ENCODE measurements around the gene MAP4K5. TPM values are rescaled to one million over a fixed set of nuclear protein-coding genes. Genes with fewer than 3 reads are reported as not detected.
"Not testable (repeated sequence)": the region's sequence is repeated elsewhere in the genome, so short reads cannot be mapped to it uniquely, and the experiment has no call there.

The MAP4K5 gene
- total RNA-seq: 10 to 100 TPM; 47.3 to 55.1 (median 48.5) TPM

GRCh38 chr14:50532502-50533240 is at the start of gene MAP4K5:
MAP4K5 (minus strand) TSS chr14:50532569; CDS start chr14:50532049, 520 bp downstream.
- Mint-ChIP-seq H3K27me3 (ENCODE audit: low read depth) (no peaks in the 10 kb centered on the region), H3K4me3 (peak within 1 kb of the TSS; percentile 94), H3K36me3 (ENCODE audit: insufficient read depth) (peaks cover 8% of the 10 kb centered on the region), H3K9me3 (no peaks in the 10 kb centered on the region), H3K4me1 (ENCODE audit: low read depth) (peaks cover 48% of the 10 kb centered on the region)
- peak; percentile 94 to 96 for ATAC-seq
- peak; percentile 89 for DNase-seq

- H3K4me1 Mint-ChIP-seq (ENCODE audit: low read depth): no peaks in the 10 kb centered on the region
- peaks cover 4% of the 10 kb centered on the region for H3K9me3 Mint-ChIP-seq
- DNase-seq (no peak), ATAC-seq (no peak)
- peaks cover 4% of the 10 kb centered on the region for H3K36me3 Mint-ChIP-seq (ENCODE audit: insufficient read depth)
- H3K27me3 Mint-ChIP-seq (ENCODE audit: low read depth): peaks cover 7% of the 10 kb centered on the region
- H3K4me3 Mint-ChIP-seq: no peak overlapping the region
Measured at GRCh38 chr14:50578433-50578832, 46.1 kb upstream of the MAP4K5 start.

GRCh38 chr14:50577982-50578381 is 45.6 kb upstream of the MAP4K5 start:
- no peak for DNase-seq
- peaks cover 5% of the 10 kb centered on the region for H3K27me3 Mint-ChIP-seq (ENCODE audit: low read depth)
- no peaks in the 10 kb centered on the region for H3K4me1 Mint-ChIP-seq (ENCODE audit: low read depth)
- ATAC-seq: no peak
- H3K9me3 Mint-ChIP-seq: peaks cover 4% of the 10 kb centered on the region
- H3K36me3 Mint-ChIP-seq (ENCODE audit: insufficient read depth): peaks cover 4% of the 10 kb centered on the region
- no peak overlapping the region for H3K4me3 Mint-ChIP-seq

GRCh38 chr14:50575769-50576168 is 43.4 kb upstream of the MAP4K5 start:
- H3K36me3 Mint-ChIP-seq (ENCODE audit: insufficient read depth): peaks cover 8% of the 10 kb centered on the region
- peaks cover 21% of the 10 kb centered on the region for H3K9me3 Mint-ChIP-seq
- H3K27me3 Mint-ChIP-seq (ENCODE audit: low read depth): peaks cover 8% of the 10 kb centered on the region
- H3K4me3 Mint-ChIP-seq: no peak overlapping the region
- no peaks in the 10 kb centered on the region for H3K4me1 Mint-ChIP-seq (ENCODE audit: low read depth)
- ATAC-seq (no peak), DNase-seq (no peak)

GRCh38 chr14:50573862-50574261 is 41.5 kb upstream of the MAP4K5 start:
- ATAC-seq (no peak), DNase-seq (no peak)
- H3K9me3 Mint-ChIP-seq: peaks cover 34% of the 10 kb centered on the region
- H3K27me3 Mint-ChIP-seq (ENCODE audit: low read depth): peaks cover 6% of the 10 kb centered on the region
- no peaks in the 10 kb centered on the region for H3K4me1 Mint-ChIP-seq (ENCODE audit: low read depth)
- H3K36me3 Mint-ChIP-seq (ENCODE audit: insufficient read depth): peaks cover 11% of the 10 kb centered on the region
- H3K4me3 Mint-ChIP-seq: no peak overlapping the region

- Mint-ChIP-seq H3K4me3 (no peak overlapping the region), H3K4me1 (ENCODE audit: low read depth) (no peaks in the 10 kb centered on the region), H3K27me3 (ENCODE audit: low read depth) (peaks cover 6% of the 10 kb centered on the region), H3K36me3 (ENCODE audit: insufficient read depth) (peaks cover 13% of the 10 kb centered on the region), H3K9me3 (peaks cover 40% of the 10 kb centered on the region)
- ATAC-seq: no peak
- DNase-seq: no peak
Measured at GRCh38 chr14:50569714-50570274, 37.4 kb upstream of the MAP4K5 start.

GRCh38 chr14:50562841-50563240 is 30.5 kb upstream of the MAP4K5 start:
- DNase-seq: no peak
- H3K9me3 Mint-ChIP-seq: no peaks in the 10 kb centered on the region
- peaks cover 2% of the 10 kb centered on the region for H3K36me3 Mint-ChIP-seq (ENCODE audit: insufficient read depth)
- ATAC-seq: no peak
- peaks cover 8% of the 10 kb centered on the region for H3K4me1 Mint-ChIP-seq (ENCODE audit: low read depth)
- no peak overlapping the region for H3K4me3 Mint-ChIP-seq
- H3K27me3 Mint-ChIP-seq (ENCODE audit: low read depth): peaks cover 39% of the 10 kb centered on the region

- peaks cover 2% of the 10 kb centered on the region for H3K36me3 Mint-ChIP-seq (ENCODE audit: insufficient read depth)
- ATAC-seq (peak; percentile 73 to 81), DNase-seq (peak; percentile 64)
- peak overlapping the region; percentile 81 for H3K4me3 Mint-ChIP-seq
- H3K27me3 Mint-ChIP-seq (ENCODE audit: low read depth): peaks cover 50% of the 10 kb centered on the region
- no peaks in the 10 kb centered on the region for H3K9me3 Mint-ChIP-seq
- peaks cover 8% of the 10 kb centered on the region for H3K4me1 Mint-ChIP-seq (ENCODE audit: low read depth)
Measured at GRCh38 chr14:50560931-50561285, 28.5 kb upstream of the MAP4K5 start.

GRCh38 chr14:50559990-50560930 is 27.9 kb upstream of the MAP4K5 start, which contains the start of gene ATL1:
ATL1 (plus strand) TSS chr14:50560145; CDS start chr14:50560266, 121 bp downstream.
- Mint-ChIP-seq H3K9me3 (no peaks in the 10 kb centered on the region), H3K36me3 (ENCODE audit: insufficient read depth) (peaks cover 2% of the 10 kb centered on the region), H3K4me1 (ENCODE audit: low read depth) (peaks cover 8% of the 10 kb centered on the region), H3K27me3 (ENCODE audit: low read depth) (peaks cover 54% of the 10 kb centered on the region), H3K4me3 (peak within 1 kb of the TSS; percentile 81)
- DNase-seq (peak; percentile 10), ATAC-seq (peak; percentile 74 to 79)

- DNase-seq: not testable (repeated sequence)
Measured at GRCh38 chr14:50552796-50553195, 20.4 kb upstream of the MAP4K5 start.

GRCh38 chr14:50551877-50552276 is 19.5 kb upstream of the MAP4K5 start:
- no peaks in the 10 kb centered on the region for H3K36me3 Mint-ChIP-seq (ENCODE audit: insufficient read depth)
- H3K4me3 Mint-ChIP-seq: no peak overlapping the region
- H3K27me3 Mint-ChIP-seq (ENCODE audit: low read depth): peaks cover 15% of the 10 kb centered on the region
- peaks cover 4% of the 10 kb centered on the region for H3K4me1 Mint-ChIP-seq (ENCODE audit: low read depth)
- ATAC-seq: no peak
- peaks cover 15% of the 10 kb centered on the region for H3K9me3 Mint-ChIP-seq
- DNase-seq: no peak

More at GRCh38 chr14:50552796-50553195, 20.4 kb upstream of the MAP4K5 start:
- not testable (repeated sequence) for H3K36me3 Mint-ChIP-seq (ENCODE audit: insufficient read depth); H3K4me3 Mint-ChIP-seq; H3K4me1 Mint-ChIP-seq (ENCODE audit: low read depth); ATAC-seq
- Mint-ChIP-seq H3K27me3 (ENCODE audit: low read depth) (peaks cover 24% of the 10 kb centered on the region), H3K9me3 (peaks cover 15% of the 10 kb centered on the region)

- ATAC-seq (no peak), DNase-seq (no peak)
- H3K27me3 Mint-ChIP-seq (ENCODE audit: low read depth): peaks cover 10% of the 10 kb centered on the region
- no peaks in the 10 kb centered on the region for H3K36me3 Mint-ChIP-seq (ENCODE audit: insufficient read depth)
- no peak overlapping the region for H3K4me3 Mint-ChIP-seq
- peaks cover 4% of the 10 kb centered on the region for H3K4me1 Mint-ChIP-seq (ENCODE audit: low read depth)
- H3K9me3 Mint-ChIP-seq: peaks cover 15% of the 10 kb centered on the region
Measured at GRCh38 chr14:50550294-50550693, 17.9 kb upstream of the MAP4K5 start.

- DNase-seq (no peak), ATAC-seq (no peak)
- no peaks in the 10 kb centered on the region for H3K27me3 Mint-ChIP-seq (ENCODE audit: low read depth)
- H3K4me1 Mint-ChIP-seq (ENCODE audit: low read depth): peaks cover 12% of the 10 kb centered on the region
- no peaks in the 10 kb centered on the region for H3K36me3 Mint-ChIP-seq (ENCODE audit: insufficient read depth)
- peaks cover under 1% of the 10 kb centered on the region for H3K9me3 Mint-ChIP-seq
- H3K4me3 Mint-ChIP-seq: no peak overlapping the region
Measured at GRCh38 chr14:50545618-50546017, 13.2 kb upstream of the MAP4K5 start.

- DNase-seq: no peak
- no peak for ATAC-seq
- Mint-ChIP-seq H3K36me3 (ENCODE audit: insufficient read depth) (no peaks in the 10 kb centered on the region), H3K4me3 (no peak overlapping the region), H3K9me3 (no peaks in the 10 kb centered on the region), H3K27me3 (ENCODE audit: low read depth) (no peaks in the 10 kb centered on the region), H3K4me1 (ENCODE audit: low read depth) (peaks cover 12% of the 10 kb centered on the region)
Measured at GRCh38 chr14:50544911-50545310, 12.5 kb upstream of the MAP4K5 start.

Data from activated T-cell treated with anti-CD3 and anti-CD28 coated beads, Interleukin-2, amount 50 U/mL, for 4 hours (primary cell).